Vagina (tissue), 2 donors: Measurements from ENCODE around the gene AKAIN1.

Experiments
- POLR2A ChIP-seq, 2 donors: fragments of 450-650 bp; IDR thresholded peaks; one replicate each; pipeline ENCODE4 v1.6.1; 2017; ENCODE audit warnings: antibody characterized with exemption in 2 of 2, mild to moderate bottlenecking in 2 of 2, moderate library complexity in 2 of 2
- POLR2AphosphoS5 ChIP-seq, 2 donors: sonication (generic); formaldehyde crosslinking; IDR thresholded peaks; one replicate each; pipeline ENCODE4 v1.9.0; 2017; ENCODE audit warnings: antibody characterized with exemption in 2 of 2, mild to moderate bottlenecking in 2 of 2, low read depth in 1 of 2; ENCODE audit not compliant: insufficient read depth in 1 of 2

GRCh38 chr18:5214583-5215351 is 17.7 kb upstream of the AKAIN1 start:
- TF ChIP-seq POLR2AphosphoS5 (IDR thresholded peaks at IDR 0.05; ENCODE audit: insufficient read depth in 1 of 2, low read depth in 1 of 2) (no peak), POLR2A (IDR thresholded peaks at IDR 0.05) (no peak)
